NCI-H1436 treated with DMSO at 0.1 percent for 48 hours (cell line): ENCODE data around the gene TOX2.

ENCODE experiments used
- DNase-seq: peaks from one replicate; lab custom pipeline; 2025; lab: John Stamatoyannopoulos, UW

TOX2 gene, protein sequence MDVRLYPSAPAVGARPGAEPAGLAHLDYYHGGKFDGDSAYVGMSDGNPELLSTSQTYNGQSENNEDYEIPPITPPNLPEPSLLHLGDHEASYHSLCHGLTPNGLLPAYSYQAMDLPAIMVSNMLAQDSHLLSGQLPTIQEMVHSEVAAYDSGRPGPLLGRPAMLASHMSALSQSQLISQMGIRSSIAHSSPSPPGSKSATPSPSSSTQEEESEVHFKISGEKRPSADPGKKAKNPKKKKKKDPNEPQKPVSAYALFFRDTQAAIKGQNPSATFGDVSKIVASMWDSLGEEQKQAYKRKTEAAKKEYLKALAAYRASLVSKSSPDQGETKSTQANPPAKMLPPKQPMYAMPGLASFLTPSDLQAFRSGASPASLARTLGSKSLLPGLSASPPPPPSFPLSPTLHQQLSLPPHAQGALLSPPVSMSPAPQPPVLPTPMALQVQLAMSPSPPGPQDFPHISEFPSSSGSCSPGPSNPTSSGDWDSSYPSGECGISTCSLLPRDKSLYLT

GRCh38 chr20:43914311-43915210 lies at the start of gene TOX2:
Gene TOX2 (plus strand): TSS chr20:43914852. CDS start chr20:43914892, 40 bp downstream.
- no peak for DNase-seq

- DNase-seq, result no peak
These were observed 46.6 kb upstream of the TOX2 start for GRCh38 chr20:43868091-43868490.

- no peak for DNase-seq
These were observed 44.2 kb upstream of the TOX2 start for GRCh38 chr20:43870484-43870883.

DNA sequence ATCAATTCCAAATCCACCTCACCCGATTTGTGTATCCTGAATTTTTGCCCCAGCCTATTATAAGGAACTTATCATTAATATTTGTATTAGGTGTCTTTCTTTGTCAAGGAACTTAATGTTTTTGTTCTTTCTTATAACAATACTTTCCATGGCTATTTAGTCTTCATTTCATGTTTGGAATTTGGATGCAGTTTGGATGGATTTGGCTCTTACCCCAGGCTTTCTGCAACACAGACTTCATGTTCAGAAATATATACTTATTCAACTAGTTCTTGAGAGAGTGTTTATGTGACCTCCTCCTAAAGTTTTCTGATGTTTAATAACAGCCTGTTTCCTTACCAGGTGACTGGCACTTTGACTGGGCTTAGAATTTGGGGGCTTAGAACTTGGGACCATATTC lies 35.9 kb upstream of the TOX2 start:
- DNase-seq, result no peak

DNA sequence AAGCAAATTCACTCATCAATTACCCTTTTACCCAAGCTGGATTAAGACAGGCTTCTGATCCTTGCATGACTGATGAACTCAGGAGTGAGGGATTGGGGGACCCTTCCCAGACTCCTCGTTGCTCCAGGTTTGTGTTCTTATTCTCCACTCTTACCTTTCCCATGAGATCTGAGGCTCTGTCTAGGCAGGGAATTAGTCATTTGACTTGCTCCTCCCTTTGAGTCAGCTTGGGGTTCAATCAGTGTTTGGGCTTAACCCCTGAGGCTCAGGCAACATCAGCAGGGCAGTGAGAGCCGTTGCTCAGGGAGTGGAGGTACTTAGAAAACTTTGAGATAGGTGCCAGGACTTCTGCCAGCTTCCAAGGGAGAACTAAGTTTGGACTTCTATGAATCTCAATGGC lies 20.7 kb upstream of the TOX2 start:
- DNase-seq, result no peak

DNA sequence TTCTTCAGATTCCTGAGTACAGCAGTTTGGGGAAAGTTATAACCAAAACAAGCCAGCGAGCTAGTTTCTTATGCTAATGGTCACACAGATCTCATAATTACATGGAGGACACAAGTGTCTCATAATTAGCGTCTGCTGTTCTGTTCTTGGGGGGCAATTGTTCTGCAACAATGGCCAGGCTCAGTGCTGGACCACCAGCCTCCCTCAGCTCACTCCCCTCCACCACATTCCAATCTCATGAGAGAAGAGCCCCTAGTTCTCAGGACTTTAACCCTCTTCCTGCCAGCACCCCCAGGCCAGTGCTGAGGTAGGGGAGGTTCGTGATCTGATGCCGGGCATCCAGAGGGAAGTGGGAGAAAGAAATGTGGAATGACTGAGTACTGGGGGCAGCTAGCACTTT lies 20.2 kb upstream of the TOX2 start:
- DNase-seq, result no peak

GRCh38 chr20:43895235-43895634 lies 19.4 kb upstream of the TOX2 start:
- DNase-seq, result no peak

DNA sequence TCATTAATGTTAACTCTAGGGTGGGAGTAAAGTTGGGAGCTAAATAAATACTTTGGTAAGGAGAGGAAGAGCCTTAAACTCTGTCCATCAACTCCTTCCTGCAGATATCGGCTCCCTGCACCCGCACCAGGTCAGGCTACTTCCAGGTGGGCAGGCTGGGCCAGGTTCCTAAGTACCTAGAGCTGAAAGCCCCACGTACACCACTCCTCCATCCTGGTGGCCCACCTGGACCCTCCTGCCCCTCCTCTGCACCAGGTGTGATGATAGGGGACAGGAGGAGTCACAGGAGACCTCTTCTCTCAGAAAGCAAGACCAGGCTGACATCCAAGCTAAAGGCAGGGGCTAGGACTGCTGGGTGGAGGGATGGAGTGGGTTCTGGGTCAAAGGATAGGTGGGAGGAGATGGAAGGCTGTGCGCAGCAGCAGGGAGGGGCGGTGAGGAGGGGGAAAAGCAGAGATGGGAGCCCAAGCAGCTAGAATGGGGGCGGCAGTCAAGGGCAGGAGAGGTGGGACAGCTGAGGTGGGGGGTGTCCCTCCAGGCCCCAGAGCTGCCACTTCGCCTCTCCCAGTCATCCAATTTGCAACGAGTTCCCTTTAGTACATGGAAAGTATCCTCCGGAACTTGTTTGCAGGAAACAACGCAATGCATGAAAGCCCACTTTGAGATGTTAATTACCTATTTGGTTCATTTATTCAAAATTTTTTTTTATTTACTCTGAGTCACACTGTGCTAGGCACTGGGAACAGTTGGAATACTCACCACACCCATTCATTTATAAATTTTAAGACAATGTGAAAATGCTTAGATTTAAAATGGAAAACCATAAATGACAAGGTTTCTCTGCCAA lies 15.2 kb upstream of the TOX2 start:
- no peak for DNase-seq

DNA sequence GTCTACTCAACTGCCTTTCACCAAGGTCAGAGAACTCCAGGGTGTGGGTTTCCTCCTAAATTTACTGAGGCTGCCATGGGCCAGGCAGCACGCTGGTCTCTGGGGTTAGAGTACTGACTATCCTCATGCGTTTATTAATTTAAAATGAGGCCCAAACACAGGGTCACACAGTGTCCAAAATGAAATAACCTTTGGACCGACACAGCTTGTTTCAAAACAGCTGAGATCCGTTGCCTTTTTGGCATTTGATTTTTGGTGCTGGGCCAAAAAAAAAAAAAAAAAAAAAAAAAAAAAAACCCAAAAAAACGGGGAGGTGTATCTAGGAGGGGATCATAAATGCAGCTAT lies 14.6 kb upstream of the TOX2 start:
- DNase-seq, result no peak

DNA sequence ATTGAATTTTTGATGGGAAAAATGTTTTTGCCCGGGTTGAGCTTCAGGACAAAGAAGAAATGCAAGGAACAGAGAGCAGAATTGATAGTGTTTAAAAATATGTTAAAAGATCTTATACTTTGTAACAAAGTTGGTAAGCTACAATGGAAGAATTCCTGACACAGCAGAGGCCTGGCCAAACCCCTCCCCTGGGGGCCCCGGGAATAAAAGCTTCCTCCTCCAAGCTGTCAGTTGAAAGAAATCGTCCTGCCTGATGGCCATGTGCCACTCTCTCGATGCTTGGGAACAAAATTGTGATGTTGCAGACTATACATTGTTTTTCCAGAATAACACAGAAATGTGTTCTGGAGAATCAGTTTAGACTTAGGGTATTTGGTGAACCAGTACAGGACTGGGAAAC lies 14.2 kb upstream of the TOX2 start:
- DNase-seq, result no peak

DNA sequence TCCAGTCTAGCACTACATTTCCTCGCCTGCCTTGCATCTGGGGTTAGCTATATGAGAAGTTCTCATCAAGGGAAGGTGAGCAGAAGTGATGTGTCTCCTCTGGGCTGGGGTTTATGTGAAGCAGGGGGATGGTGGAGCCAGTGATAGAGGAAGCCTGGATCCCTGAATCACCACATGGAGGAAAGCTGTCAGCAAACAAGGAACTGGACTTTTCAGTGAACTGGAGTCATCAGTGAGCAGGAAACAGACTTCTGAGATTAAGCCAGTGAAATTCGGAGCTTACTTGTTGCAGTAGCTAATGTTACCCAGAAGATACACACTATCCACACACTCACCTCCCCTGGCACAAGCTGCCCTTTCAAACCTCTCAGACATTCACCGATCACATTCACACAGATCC lies 13.4 kb upstream of the TOX2 start:
- DNase-seq, result no peak

DNA sequence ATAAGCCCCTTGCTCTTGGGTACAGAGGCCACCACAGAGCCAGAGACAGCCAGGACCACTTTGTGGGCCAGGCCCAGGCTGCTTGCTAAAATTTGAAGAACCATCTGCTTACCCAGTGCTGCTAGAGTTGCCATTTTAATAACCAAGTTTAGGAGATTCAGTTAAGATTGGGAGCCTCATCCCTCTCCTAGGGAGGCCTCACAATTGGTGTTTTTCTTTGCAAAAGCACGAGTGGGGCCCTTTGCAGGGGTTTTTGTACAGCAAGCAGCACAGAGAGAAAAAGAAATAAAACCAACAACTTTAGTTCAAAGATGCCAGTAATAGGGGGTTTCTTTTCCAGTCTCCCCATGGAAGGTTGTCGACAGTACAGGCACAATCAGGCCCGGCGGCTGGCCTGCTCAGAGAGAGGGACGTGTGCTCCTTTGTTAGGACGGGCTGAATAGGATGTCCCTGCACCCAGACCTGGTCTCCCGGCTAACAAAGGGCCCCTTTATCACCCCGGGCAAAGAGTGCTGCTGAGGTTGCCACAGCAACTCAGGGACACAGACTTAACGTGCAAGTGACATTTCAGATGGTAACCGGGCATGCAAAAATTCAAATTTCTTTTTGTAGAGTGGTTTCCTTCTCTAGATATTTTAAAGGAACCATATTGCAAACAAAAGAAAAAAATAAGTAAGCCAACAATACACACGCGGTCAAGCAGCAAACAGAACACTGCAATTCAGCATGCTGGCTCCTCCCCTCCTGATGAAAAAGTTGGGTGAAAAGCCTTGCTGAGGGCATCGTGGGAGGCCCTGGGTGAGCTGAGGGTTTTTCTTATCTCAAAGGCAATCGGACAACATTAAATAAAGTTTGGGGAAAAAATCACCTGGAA lies 10.5 kb upstream of the TOX2 start:
- no peak for DNase-seq

DNA sequence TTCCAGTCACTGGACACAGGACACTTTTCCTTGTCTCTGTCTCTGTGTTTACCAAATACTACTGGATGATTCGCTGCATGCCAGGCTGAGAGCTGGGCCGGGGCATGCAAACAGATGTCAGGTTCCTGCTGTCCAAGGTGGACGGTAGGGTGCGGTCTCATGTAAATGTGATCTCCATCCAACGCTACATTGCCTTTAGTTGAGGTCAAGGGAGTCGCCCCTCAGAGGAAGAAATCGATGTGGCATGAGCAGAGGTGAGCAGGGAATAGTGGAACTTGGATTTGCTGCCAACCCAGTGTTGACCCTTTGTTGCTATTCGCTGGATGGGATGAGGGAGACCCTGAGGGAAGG lies 9.8 kb upstream of the TOX2 start:
- DNase-seq, result no peak

DNA sequence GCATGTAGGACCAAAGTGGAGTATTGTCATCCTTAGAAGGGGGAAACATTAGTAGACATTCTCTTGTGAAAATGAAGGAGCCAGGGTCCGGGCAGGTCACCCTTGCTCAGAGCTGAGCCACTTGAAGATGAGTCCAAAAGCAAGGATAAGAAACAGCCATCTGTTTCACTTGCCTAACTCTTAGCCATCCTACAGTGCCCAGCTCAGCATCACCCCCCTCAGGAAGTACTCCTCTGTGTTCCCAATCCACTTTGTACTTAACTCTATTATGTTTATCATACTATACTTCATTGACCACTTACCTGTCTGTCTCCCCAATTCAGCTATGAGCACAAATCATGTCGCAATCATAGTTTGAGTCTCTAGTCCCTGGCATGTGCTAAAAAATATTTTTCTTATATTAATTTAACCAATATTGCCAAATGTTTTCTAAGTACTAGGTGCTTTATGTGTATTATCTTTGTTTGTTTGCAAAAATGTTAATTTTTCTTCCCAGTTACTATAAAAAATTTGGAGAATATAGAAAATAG lies 8.1 kb upstream of the TOX2 start:
- DNase-seq, result no peak

DNA sequence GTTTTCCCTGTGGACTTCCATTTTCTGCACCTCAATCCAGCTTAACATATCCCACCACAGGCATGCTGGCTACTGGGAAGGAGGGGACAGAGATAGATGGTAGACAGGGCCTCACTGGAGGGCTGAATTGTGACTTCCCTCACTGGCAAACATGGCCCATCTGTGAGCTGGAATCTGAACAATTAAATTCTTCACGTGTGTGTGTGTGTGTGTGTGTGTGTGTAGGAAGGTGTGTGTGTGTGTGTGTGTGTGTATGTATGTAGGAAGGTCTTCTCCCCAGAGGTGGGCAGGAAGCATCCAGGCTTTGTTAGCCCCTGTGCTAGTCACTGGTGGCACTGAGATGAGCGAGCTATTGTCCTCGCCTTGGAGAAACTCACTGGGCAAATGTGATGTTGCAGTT lies 5.4 kb upstream of the TOX2 start:
- no peak for DNase-seq

DNA sequence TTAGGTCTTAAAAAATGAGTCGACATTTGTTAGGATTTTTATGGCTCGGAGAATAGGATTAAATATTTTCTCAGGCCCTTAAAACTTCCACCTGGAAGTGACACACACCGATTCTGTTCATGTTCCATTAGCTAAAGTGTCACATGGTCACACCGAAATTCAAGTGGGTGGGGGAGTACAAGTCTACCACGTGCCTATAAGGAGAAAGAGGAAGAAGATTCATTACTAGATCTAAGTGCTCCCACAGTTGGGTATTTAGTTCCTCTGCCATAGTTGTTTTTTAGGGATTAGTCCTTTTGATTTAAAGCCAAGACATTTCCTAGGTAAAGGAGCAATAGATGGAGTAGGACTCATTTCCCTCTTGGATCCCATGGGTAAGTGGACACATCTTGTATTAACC lies 4.9 kb upstream of the TOX2 start:
- DNase-seq, result no peak

DNA sequence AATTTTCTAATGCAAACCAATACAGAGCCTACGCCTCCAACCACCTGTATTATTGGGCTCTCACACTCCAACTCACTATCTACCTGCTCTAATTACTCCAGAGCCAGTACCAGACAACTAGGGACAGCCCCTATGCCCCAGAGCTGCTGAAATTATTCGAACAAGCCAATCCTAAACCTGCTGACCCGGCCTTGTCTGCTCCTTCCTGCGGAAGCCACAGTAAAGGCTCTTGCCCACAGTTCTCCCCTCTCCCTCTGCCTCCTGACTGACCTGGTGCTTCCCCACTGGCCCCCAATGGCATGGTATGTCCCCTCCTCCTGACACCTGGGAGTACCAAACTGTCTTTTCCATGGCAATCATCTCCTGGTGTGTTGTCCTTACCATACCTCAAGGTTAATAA lies 4.1 kb upstream of the TOX2 start:
- no peak for DNase-seq

GRCh38 chr20:43911066-43911465 lies 3.6 kb upstream of the TOX2 start:
- DNase-seq, result no peak

DNA sequence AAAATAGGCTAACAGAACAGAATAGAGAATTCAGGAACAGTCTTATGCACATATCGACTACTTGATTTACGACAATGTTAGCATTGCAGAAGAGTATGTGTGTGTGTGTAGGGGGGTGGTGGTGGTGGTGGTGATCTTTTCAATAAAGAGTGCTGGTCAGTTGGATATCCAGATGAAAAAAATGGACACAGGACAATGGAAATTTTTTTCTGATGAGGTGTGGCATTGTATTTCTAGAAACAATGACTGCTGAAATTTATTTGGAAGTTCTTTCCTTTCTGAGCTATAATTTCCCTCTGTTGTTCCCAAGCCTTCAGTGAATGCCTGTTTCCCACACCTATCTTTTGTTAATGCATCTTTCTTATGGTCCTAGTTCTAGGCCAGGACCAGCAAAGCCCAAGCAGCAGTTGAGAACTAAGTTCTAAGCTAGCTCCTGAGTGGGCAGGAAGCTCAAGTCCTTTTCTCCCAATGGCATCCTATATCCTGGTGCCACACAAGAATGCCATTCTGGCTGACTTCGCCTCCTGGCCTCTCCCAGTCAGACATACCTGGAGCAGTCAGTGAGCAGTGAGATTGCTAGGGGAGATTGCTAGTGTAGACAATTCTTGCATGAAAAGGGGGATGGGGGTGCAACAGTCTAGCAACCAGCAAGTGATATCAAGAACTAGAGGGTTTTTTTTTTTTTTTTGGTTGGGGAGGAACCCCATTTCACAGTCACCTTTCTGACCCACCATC lies 1.2 kb upstream of the TOX2 start:
- DNase-seq, result no peak
